Fibroblast of lung (primary cell): ENCODE results near the gene PHLDB3. TPM values are rescaled to one million over a fixed set of nuclear protein-coding genes. Genes with fewer than 3 reads are reported as not detected.
A peak's percentile ranks its signal among the peaks of the same experiment; 100 is the strongest.

Source experiments
- DNase-seq, 2 donors: peaks; one replicate each; pipeline versions ENCODE4 v3.0.0 to v3.0.0-alpha.2; 2010; ENCODE audit warnings: low read depth in 2 of 2
- H2AFZ ChIP-seq: 2 replicates; pipeline ENCODE4 v1.5.1; 2012; ENCODE audit warnings: low read length, control low read depth, inconsistent platforms
- H3K27ac ChIP-seq: 2 replicates; pipeline ENCODE4 v1.5.1; 2011; ENCODE audit warnings: low read length, control low read depth; ENCODE audit not compliant: insufficient read depth
- H3K27me3 ChIP-seq: 2 replicates; pipeline ENCODE4 v1.5.1; 2011; ENCODE audit warnings: mild to moderate bottlenecking, low read length; ENCODE audit not compliant: control insufficient read depth, insufficient read depth
- H3K36me3 ChIP-seq: 2 replicates; pipeline ENCODE4 v1.5.1; 2011; ENCODE audit warnings: low read length; ENCODE audit not compliant: control insufficient read depth, insufficient read depth
- H3K4me1 ChIP-seq: 2 replicates; pipeline ENCODE4 v1.5.1; 2011; ENCODE audit warnings: low read length; ENCODE audit not compliant: control insufficient read depth, insufficient read depth; ENCODE audit errors: extremely low read depth
- H3K4me2 ChIP-seq: 2 replicates; pipeline ENCODE4 v1.5.1; 2011; ENCODE audit warnings: low read length, control low read depth; ENCODE audit not compliant: insufficient read depth; ENCODE audit errors: extremely low read depth
- H3K4me3 ChIP-seq, 4 experiments: fragments of 200-600 bp in 1 of 4; sonication (generic) in 1 of 4; replicated peaks in 1 of 4; 2 replicates each; pipeline ENCODE4 v1.5.1; 2011 to 2016; ENCODE audit warnings: low read length in 4 of 4, low read depth in 3 of 4, mild to moderate bottlenecking in 3 of 4, control low read depth in 2 of 4, inconsistent platforms in 1 of 4, mixed read lengths in 1 of 4; ENCODE audit not compliant: insufficient read depth in 1 of 4; ENCODE audit errors: control extremely low read depth in 1 of 4
- H3K79me2 ChIP-seq: 2 replicates; pipeline ENCODE4 v1.5.1; 2012; ENCODE audit warnings: mild to moderate bottlenecking, low read length, inconsistent platforms; ENCODE audit not compliant: control insufficient read depth, insufficient read depth
- H3K9ac ChIP-seq: 2 replicates; pipeline ENCODE4 v1.5.1; 2011; ENCODE audit warnings: mild to moderate bottlenecking, low read length, control low read depth; ENCODE audit not compliant: insufficient read depth
- H3K9me3 ChIP-seq: 2 replicates; pipeline ENCODE4 v1.5.1; 2012; ENCODE audit warnings: low read depth, low read length; ENCODE audit not compliant: control insufficient read depth, insufficient read depth
- H4K20me1 ChIP-seq: 2 replicates; pipeline ENCODE4 v1.5.1; 2011; ENCODE audit warnings: low read length; ENCODE audit not compliant: control insufficient read depth, insufficient read depth; ENCODE audit errors: extremely low read depth
- CTCF ChIP-seq, 2 donors: IDR thresholded peaks in 1 of 2; conservative IDR thresholded peaks in 1 of 2; 1 replicate in 1 of 2; 2 replicates in 1 of 2; pipeline ENCODE4 v1.5.1; 2011 to 2012; ENCODE audit warnings: low read length in 2 of 2, control low read depth in 1 of 2, inconsistent platforms in 1 of 2, low read depth in 1 of 2, mild to moderate bottlenecking in 1 of 2
- EZH2 ChIP-seq: IDR thresholded peaks from 2 replicates; pipeline ENCODE4 v1.5.1; 2012; ENCODE audit warnings: low read length, control low read depth, mild to moderate bottlenecking; ENCODE audit errors: missing control alignments
- polyA plus RNA-seq, 2 donors: library from polyadenylated mRNA; depleted of rRNA in 1 of 2; stranded (reverse) in 1 of 2; unstranded in 1 of 2; fragments of >200 nt; gene quantifications; 2 replicates each; pipeline ENCODE4 v1.2.1, GENCODE V29; 2011 to 2012; ENCODE audit warnings: missing spikeins in 1 of 2
- total RNA-seq: library from RNA; depleted of rRNA; stranded (reverse); fragments of >200 nt; gene quantifications from 2 replicates; pipeline ENCODE4 v1.2.1, GENCODE V29; 2014

PHLDB3 gene
- total and polyA plus RNA-seq, 2 donors (not counting 1 experiment from before 2014, with no cell fraction given), result 1.8 to 35.8 TPM

DNA sequence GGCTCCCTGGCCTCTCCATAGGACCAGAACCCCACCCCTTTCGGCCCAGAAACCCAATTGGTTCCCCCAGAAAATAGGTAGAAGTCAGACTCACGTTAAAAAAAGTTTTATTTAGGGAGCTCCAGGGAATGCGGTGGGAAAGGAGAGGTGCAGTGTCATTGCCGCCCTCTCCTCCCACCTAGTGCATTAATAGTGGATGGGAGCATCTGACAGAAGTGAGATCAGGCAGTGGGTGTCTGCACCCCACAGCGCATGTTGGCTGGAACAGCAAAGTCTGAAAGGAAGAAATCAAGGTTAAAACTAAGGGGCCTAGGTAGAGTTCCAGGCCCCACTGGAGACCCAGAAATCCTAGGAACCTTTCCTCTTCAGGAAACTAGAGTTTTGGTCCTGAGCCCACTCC lies 2.1 kb upstream of the PHLDB3 start:
- DNase-seq, result no peak

GRCh38 chr19:43505941-43506340 lies 1.4 kb upstream of the PHLDB3 start:
- Histone ChIP-seq H3K79me2 (no peaks in the 10 kb centered on the region), H3K4me1 (peaks cover 5% of the 10 kb centered on the region), H3K4me3 (no peak overlapping the region), H3K4me2 (no peak overlapping the region), H3K9ac (no peak overlapping the region), H3K27me3 (no peaks in the 10 kb centered on the region), H2AFZ (no peak overlapping the region), H3K27ac (no peak overlapping the region), H3K36me3 (peaks cover 6% of the 10 kb centered on the region), H3K9me3 (no peaks in the 10 kb centered on the region), H4K20me1 (no peaks in the 10 kb centered on the region)
- no peak for TF ChIP-seq CTCF (conservative IDR thresholded peaks at IDR 0.05 in 1 of 2, IDR thresholded peaks at IDR 0.05 in 1 of 2; ENCODE audit: low read depth in 1 of 2, low read length in 2 of 2)
- no peak for DNase-seq

More for the DNA sequence above, 2.1 kb upstream of the PHLDB3 start:
- no peak overlapping the region for H2AFZ ChIP-seq
- no peak overlapping the region for H3K9ac ChIP-seq
- H3K79me2 ChIP-seq, result no peaks in the 10 kb centered on the region
- TF ChIP-seq EZH2 (no peak), CTCF (conservative IDR thresholded peaks at IDR 0.05 in 1 of 2, IDR thresholded peaks at IDR 0.05 in 1 of 2; ENCODE audit: low read depth in 1 of 2, low read length in 2 of 2) (no peak)
- no peaks in the 10 kb centered on the region for H3K9me3 ChIP-seq
- no peak overlapping the region for H3K4me3 ChIP-seq
- no peaks in the 10 kb centered on the region for H3K27me3 ChIP-seq
- H3K27ac ChIP-seq, result no peak overlapping the region
- peaks cover 5% of the 10 kb centered on the region for H3K4me1 ChIP-seq
- no peaks in the 10 kb centered on the region for H4K20me1 ChIP-seq
- peaks cover 6% of the 10 kb centered on the region for H3K36me3 ChIP-seq
- no peak overlapping the region for H3K4me2 ChIP-seq

GRCh38 chr19:43505186-43505456 lies 575 bp upstream of the PHLDB3 start:
- H3K4me3 ChIP-seq, result no peak overlapping the region
- no peaks in the 10 kb centered on the region for H3K9me3 ChIP-seq
- no peaks in the 10 kb centered on the region for H3K79me2 ChIP-seq
- H3K9ac ChIP-seq, result no peak overlapping the region
- H4K20me1 ChIP-seq, result no peaks in the 10 kb centered on the region
- H3K27me3 ChIP-seq, result no peaks in the 10 kb centered on the region
- no peak for DNase-seq
- no peak overlapping the region for H2AFZ ChIP-seq
- peaks cover 5% of the 10 kb centered on the region for H3K4me1 ChIP-seq
- no peak for TF ChIP-seq CTCF (conservative IDR thresholded peaks at IDR 0.05 in 1 of 2, IDR thresholded peaks at IDR 0.05 in 1 of 2; ENCODE audit: low read depth in 1 of 2, low read length in 2 of 2)
- no peak for TF ChIP-seq EZH2
- H3K36me3 ChIP-seq, result peaks cover 4% of the 10 kb centered on the region
- H3K4me2 ChIP-seq, result peak overlapping the region; percentile 81
- no peak overlapping the region for H3K27ac ChIP-seq
